ENCODE results near the gene STEAP1B. TPM values are rescaled to one million over a fixed set of nuclear protein-coding genes. Genes with fewer than 3 reads are reported as not detected.

STEAP1B gene
- total and polyA plus RNA-seq, 5 donors from 2014 or later, result not detected

DNA sequence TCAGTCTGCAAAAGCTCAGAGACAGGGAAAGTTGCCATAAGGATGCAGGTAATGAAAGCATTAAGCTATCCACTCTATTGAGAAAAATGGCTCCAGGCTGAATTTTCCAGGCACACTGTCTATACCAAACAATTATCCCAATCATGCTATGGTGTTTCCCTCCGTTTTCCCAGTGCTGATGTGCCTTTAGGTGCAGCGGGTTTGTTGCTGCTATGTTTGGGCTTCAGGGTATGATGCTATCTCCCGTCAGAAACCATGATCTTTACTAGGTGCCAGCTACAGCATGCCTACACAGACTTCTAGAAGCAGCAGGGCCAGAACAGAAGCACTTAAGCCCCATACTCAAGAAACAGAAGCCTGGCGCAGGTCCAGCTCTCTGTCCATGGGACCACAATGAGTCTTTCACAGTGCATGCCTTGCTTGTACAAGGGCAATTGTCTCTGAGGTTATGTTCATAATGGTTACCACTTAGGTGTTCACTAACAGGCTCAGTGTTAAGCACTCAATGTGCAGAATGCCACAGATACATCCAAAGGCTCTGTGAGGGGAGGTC is 19.4 kb downstream of the STEAP1B start:
- H3K36me3 Mint-ChIP-seq, result no peaks in the 10 kb centered on the region
- H3K9me3 Mint-ChIP-seq, result peaks cover 0 to 1% (median 0%) of the 10 kb centered on the region in 7 donors
- H3K27ac Mint-ChIP-seq, result no peak overlapping the region
- peaks cover 0 to 4% (median 0%) of the 10 kb centered on the region in 4 donors for H3K4me1 Mint-ChIP-seq
- Histone ChIP-seq H3K4me3 (ENCODE audit: low read depth, low read length) (no peak overlapping the region), H3K4me1 (ENCODE audit: control insufficient read depth, insufficient read depth, low read length, poor library complexity, severe bottlenecking) (no peaks in the 10 kb centered on the region), H3K27me3 (ENCODE audit: control insufficient read depth, insufficient read depth, low read length) (no peaks in the 10 kb centered on the region), H3K36me3 (ENCODE audit: control insufficient read depth, insufficient read depth, low read length) (no peaks in the 10 kb centered on the region), H3K9me3 (ENCODE audit: control insufficient read depth in 2 of 2, low read length in 2 of 2) (no peaks in the 10 kb centered on the region), H3K27ac (ENCODE audit: insufficient read depth, low read length, poor library complexity, severe bottlenecking) (no peak overlapping the region)
- no peak overlapping the region for H3K4me3 Mint-ChIP-seq
- H3K27me3 Mint-ChIP-seq, result no peaks in the 10 kb centered on the region
- DNase-seq, result no peak
- ATAC-seq (ENCODE audit: low read depth in 2 of 2), result no peak

DNA sequence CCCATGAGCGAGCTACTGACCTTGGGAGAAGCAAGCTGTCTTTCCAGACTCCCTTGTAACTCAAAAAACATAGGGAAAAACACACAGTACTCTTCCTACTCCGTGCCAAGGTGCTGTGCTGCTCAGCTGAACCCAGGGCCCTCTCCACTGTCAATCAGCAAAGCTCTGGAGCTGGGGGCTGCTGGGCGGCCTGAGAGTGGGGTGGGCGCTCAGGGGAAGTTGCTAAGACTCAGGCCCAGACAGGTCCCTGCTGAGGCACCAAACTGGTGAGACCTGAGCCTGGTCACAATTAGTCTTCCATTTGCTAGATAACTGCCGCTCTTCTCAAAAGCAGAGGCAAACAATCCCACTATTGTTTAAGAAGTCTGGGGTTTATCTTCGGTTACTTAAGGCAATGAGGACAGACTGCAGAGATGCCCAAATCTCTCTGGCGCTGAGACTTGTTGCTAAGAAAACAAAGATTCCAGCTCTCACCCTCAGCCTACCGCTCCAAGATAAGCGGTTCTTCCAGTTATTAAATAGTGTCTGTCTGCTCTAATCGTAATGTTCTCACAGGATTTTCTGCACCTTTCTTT is 22.0 kb downstream of the STEAP1B start:
- H3K27me3 Mint-ChIP-seq, result no peaks in the 10 kb centered on the region
- H3K9me3 Mint-ChIP-seq, result no peaks in the 10 kb centered on the region
- H3K27ac Mint-ChIP-seq, result no peak overlapping the region
- H3K27ac ChIP-seq (ENCODE audit: insufficient read depth, low read length, poor library complexity, severe bottlenecking), result no peak overlapping the region
- no peaks in the 10 kb centered on the region for H3K4me1 ChIP-seq (ENCODE audit: control insufficient read depth, insufficient read depth, low read length, poor library complexity, severe bottlenecking)
- no peaks in the 10 kb centered on the region for H3K36me3 Mint-ChIP-seq
- H3K27me3 ChIP-seq (ENCODE audit: control insufficient read depth, insufficient read depth, low read length), result no peaks in the 10 kb centered on the region
- H3K9me3 ChIP-seq (ENCODE audit: control insufficient read depth in 2 of 2, low read length in 2 of 2), result no peaks in the 10 kb centered on the region
- no peak overlapping the region for H3K4me3 ChIP-seq (ENCODE audit: low read depth, low read length)
- no peak for ATAC-seq (ENCODE audit: low read depth in 2 of 2)
- no peak overlapping the region for H3K4me3 Mint-ChIP-seq
- DNase-seq, result no peak
- H3K36me3 ChIP-seq (ENCODE audit: control insufficient read depth, insufficient read depth, low read length), result no peaks in the 10 kb centered on the region
- peaks cover 0 to 4% (median 0%) of the 10 kb centered on the region in 4 donors for H3K4me1 Mint-ChIP-seq

DNA sequence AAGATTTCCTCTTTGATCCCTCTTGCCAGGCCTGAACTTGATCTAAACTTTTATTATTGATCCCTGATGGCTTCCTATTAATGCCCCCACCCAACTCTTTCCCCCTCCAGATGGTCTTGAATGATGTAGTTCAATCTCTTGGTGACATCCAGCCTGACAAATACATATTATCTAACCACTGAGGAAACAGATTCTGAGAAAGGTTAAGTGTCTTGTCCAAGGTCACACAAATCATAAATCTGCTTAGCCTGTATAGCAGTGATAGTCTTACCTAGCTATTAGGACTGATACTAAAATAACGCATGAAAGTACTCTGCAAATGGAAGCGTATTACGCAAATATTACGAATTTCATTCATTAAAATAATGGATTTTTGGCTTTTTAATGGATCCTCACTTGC is 22.7 kb downstream of the STEAP1B start:
- no peaks in the 10 kb centered on the region for H3K9me3 ChIP-seq (ENCODE audit: control insufficient read depth in 2 of 2, low read length in 2 of 2)
- H3K27ac ChIP-seq (ENCODE audit: insufficient read depth, low read length, poor library complexity, severe bottlenecking), result no peak overlapping the region
- Mint-ChIP-seq H3K36me3 (no peaks in the 10 kb centered on the region), H3K9me3 (no peaks in the 10 kb centered on the region), H3K27ac (no peak overlapping the region), H3K4me3 (no peak overlapping the region), H3K4me1 (peaks cover 0 to 4% (median 0%) of the 10 kb centered on the region in 4 donors), H3K27me3 (no peaks in the 10 kb centered on the region)
- no peaks in the 10 kb centered on the region for H3K36me3 ChIP-seq (ENCODE audit: control insufficient read depth, insufficient read depth, low read length)
- ATAC-seq (ENCODE audit: low read depth in 2 of 2) (no peak), DNase-seq (no peak)
- H3K27me3 ChIP-seq (ENCODE audit: control insufficient read depth, insufficient read depth, low read length), result no peaks in the 10 kb centered on the region
- no peak overlapping the region for H3K4me3 ChIP-seq (ENCODE audit: low read depth, low read length)
- H3K4me1 ChIP-seq (ENCODE audit: control insufficient read depth, insufficient read depth, low read length, poor library complexity, severe bottlenecking), result no peaks in the 10 kb centered on the region

DNA sequence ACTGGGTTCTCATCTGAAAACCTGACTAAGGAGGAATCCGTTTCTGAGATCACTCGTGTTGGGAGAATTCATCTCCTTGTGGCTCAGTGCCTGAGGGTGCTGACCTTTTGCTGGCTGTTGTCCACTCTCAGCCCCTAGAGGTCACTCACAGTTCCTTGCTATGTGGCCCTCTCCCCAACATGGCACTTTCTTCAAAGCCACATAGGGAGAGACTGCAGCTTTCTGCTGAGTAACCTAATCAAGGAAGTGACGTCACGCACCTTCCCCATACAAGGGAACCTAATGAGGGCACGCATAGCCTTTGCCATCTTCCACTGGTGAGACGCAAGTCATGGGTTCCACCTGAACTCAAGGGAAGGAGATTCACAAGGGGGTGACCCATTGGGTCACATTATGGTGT is 23.2 kb downstream of the STEAP1B start:
- no peak overlapping the region for H3K27ac ChIP-seq (ENCODE audit: insufficient read depth, low read length, poor library complexity, severe bottlenecking)
- no peaks in the 10 kb centered on the region for H3K27me3 ChIP-seq (ENCODE audit: control insufficient read depth, insufficient read depth, low read length)
- Mint-ChIP-seq H3K27ac (no peak overlapping the region), H3K36me3 (no peaks in the 10 kb centered on the region), H3K4me3 (no peak overlapping the region), H3K4me1 (peaks cover 0 to 4% (median 0%) of the 10 kb centered on the region in 4 donors), H3K27me3 (no peaks in the 10 kb centered on the region), H3K9me3 (no peaks in the 10 kb centered on the region)
- H3K4me3 ChIP-seq (ENCODE audit: low read depth, low read length), result no peak overlapping the region
- ATAC-seq (ENCODE audit: low read depth in 2 of 2), result no peak
- H3K9me3 ChIP-seq (ENCODE audit: control insufficient read depth in 2 of 2, low read length in 2 of 2), result no peaks in the 10 kb centered on the region
- no peaks in the 10 kb centered on the region for H3K4me1 ChIP-seq (ENCODE audit: control insufficient read depth, insufficient read depth, low read length, poor library complexity, severe bottlenecking)
- no peaks in the 10 kb centered on the region for H3K36me3 ChIP-seq (ENCODE audit: control insufficient read depth, insufficient read depth, low read length)
- no peak for DNase-seq

- H3K4me3 ChIP-seq (ENCODE audit: low read depth, low read length), result no peak overlapping the region
- no peaks in the 10 kb centered on the region for H3K4me1 ChIP-seq (ENCODE audit: control insufficient read depth, insufficient read depth, low read length, poor library complexity, severe bottlenecking)
- H3K9me3 ChIP-seq (ENCODE audit: control insufficient read depth in 2 of 2, low read length in 2 of 2), result no peaks in the 10 kb centered on the region
- H3K27me3 ChIP-seq (ENCODE audit: control insufficient read depth, insufficient read depth, low read length), result no peaks in the 10 kb centered on the region
- DNase-seq (no peak), ATAC-seq (ENCODE audit: low read depth in 2 of 2) (no peak)
- H3K27ac ChIP-seq (ENCODE audit: insufficient read depth, low read length, poor library complexity, severe bottlenecking), result no peak overlapping the region
- H3K36me3 ChIP-seq (ENCODE audit: control insufficient read depth, insufficient read depth, low read length), result no peaks in the 10 kb centered on the region
- no peaks in the 10 kb centered on the region for H3K4me1 Mint-ChIP-seq
- H3K4me3 Mint-ChIP-seq, result no peak overlapping the region
- H3K27me3 Mint-ChIP-seq, result no peaks in the 10 kb centered on the region
- H3K36me3 Mint-ChIP-seq, result no peaks in the 10 kb centered on the region
- H3K27ac Mint-ChIP-seq, result no peak overlapping the region
- H3K9me3 Mint-ChIP-seq, result no peaks in the 10 kb centered on the region
Measured at GRCh38 chr7:22474645-22475044, 25.3 kb downstream of the STEAP1B start.

- Mint-ChIP-seq H3K36me3 (no peaks in the 10 kb centered on the region), H3K27me3 (no peaks in the 10 kb centered on the region), H3K27ac (no peak overlapping the region), H3K9me3 (no peaks in the 10 kb centered on the region), H3K4me3 (no peak overlapping the region), H3K4me1 (no peaks in the 10 kb centered on the region)
- DNase-seq, result no peak
- Histone ChIP-seq H3K4me3 (ENCODE audit: low read depth, low read length) (no peak overlapping the region), H3K27me3 (ENCODE audit: control insufficient read depth, insufficient read depth, low read length) (no peaks in the 10 kb centered on the region), H3K4me1 (ENCODE audit: control insufficient read depth, insufficient read depth, low read length, poor library complexity, severe bottlenecking) (no peaks in the 10 kb centered on the region), H3K9me3 (ENCODE audit: control insufficient read depth in 2 of 2, low read length in 2 of 2) (no peaks in the 10 kb centered on the region), H3K27ac (ENCODE audit: insufficient read depth, low read length, poor library complexity, severe bottlenecking) (no peak overlapping the region), H3K36me3 (ENCODE audit: control insufficient read depth, insufficient read depth, low read length) (no peaks in the 10 kb centered on the region)
- no peak for ATAC-seq (ENCODE audit: low read depth in 2 of 2)
Measured at GRCh38 chr7:22470981-22471380, 29.0 kb downstream of the STEAP1B start.

DNA sequence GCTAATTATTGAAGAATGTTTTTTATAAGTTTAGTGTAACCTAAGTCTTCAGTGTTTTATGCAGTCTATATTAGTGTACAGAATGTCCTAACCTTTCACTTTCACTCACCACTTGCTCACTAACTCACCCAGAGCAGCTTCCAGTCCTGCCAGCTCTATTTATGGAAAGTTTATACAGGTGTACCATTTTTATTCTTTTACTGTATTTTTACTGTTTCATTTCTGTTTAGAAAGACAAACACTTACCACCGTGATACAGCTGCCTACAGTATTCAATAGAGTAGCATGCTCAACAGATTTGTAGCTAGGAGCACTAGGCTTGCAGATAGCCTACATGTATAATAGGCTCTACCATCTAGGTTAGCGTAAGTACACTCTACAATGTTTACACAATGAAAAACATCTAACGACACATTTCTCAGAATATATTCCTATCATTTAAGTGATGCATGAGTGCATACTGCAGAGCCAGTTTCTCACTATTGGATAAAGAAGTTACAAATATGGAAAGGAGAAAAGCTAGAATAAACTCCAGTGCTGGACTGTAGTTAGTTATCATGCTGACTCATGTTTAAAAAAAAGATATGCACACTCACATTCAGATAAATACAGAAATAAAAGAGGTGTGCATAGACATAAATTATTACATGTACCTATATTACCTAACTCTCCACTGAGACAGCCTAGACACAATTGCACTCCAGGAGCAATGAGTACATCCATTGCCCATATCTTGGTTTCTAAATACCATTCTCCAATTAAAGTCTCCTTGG is 30.4 kb downstream of the STEAP1B start:
- Histone ChIP-seq H3K4me3 (ENCODE audit: low read depth, low read length) (no peak overlapping the region), H3K9me3 (ENCODE audit: control insufficient read depth in 2 of 2, low read length in 2 of 2) (no peaks in the 10 kb centered on the region), H3K27me3 (ENCODE audit: control insufficient read depth, insufficient read depth, low read length) (no peaks in the 10 kb centered on the region), H3K36me3 (ENCODE audit: control insufficient read depth, insufficient read depth, low read length) (no peaks in the 10 kb centered on the region), H3K4me1 (ENCODE audit: control insufficient read depth, insufficient read depth, low read length, poor library complexity, severe bottlenecking) (no peaks in the 10 kb centered on the region), H3K27ac (ENCODE audit: insufficient read depth, low read length, poor library complexity, severe bottlenecking) (no peak overlapping the region)
- ATAC-seq (ENCODE audit: low read depth in 2 of 2), result no peak
- no peak overlapping the region for H3K4me3 Mint-ChIP-seq
- no peak for DNase-seq
- no peaks in the 10 kb centered on the region for H3K4me1 Mint-ChIP-seq
- no peaks in the 10 kb centered on the region for H3K36me3 Mint-ChIP-seq
- no peaks in the 10 kb centered on the region for H3K27me3 Mint-ChIP-seq
- no peaks in the 10 kb centered on the region for H3K9me3 Mint-ChIP-seq
- H3K27ac Mint-ChIP-seq, result peak overlapping the region in 1 of 3 donors; percentile 7

- ATAC-seq (ENCODE audit: low read depth in 2 of 2) (no peak), DNase-seq (no peak)
- Mint-ChIP-seq H3K4me3 (no peak overlapping the region), H3K9me3 (no peaks in the 10 kb centered on the region), H3K27ac (no peak overlapping the region), H3K36me3 (no peaks in the 10 kb centered on the region), H3K27me3 (no peaks in the 10 kb centered on the region), H3K4me1 (no peaks in the 10 kb centered on the region)
- Histone ChIP-seq H3K27ac (ENCODE audit: insufficient read depth, low read length, poor library complexity, severe bottlenecking) (no peak overlapping the region), H3K36me3 (ENCODE audit: control insufficient read depth, insufficient read depth, low read length) (no peaks in the 10 kb centered on the region), H3K4me3 (ENCODE audit: low read depth, low read length) (no peak overlapping the region), H3K27me3 (ENCODE audit: control insufficient read depth, insufficient read depth, low read length) (no peaks in the 10 kb centered on the region), H3K9me3 (ENCODE audit: control insufficient read depth in 2 of 2, low read length in 2 of 2) (no peaks in the 10 kb centered on the region), H3K4me1 (ENCODE audit: control insufficient read depth, insufficient read depth, low read length, poor library complexity, severe bottlenecking) (no peaks in the 10 kb centered on the region)
Measured at GRCh38 chr7:22468609-22469008, 31.4 kb downstream of the STEAP1B start.
